HK-2 (cell line): Measurements from ENCODE around the gene IL1RAP.
"Not testable (repeated sequence)": the region's sequence is repeated elsewhere in the genome, so short reads cannot be mapped to it uniquely, and the experiment has no call there.

ENCODE experiments used
- DNase-seq: peaks from one replicate; pipeline ENCODE4 v3.0.0-alpha.2; 2018; ENCODE audit not compliant: unreplicated experiment

Gene IL1RAP

DNA sequence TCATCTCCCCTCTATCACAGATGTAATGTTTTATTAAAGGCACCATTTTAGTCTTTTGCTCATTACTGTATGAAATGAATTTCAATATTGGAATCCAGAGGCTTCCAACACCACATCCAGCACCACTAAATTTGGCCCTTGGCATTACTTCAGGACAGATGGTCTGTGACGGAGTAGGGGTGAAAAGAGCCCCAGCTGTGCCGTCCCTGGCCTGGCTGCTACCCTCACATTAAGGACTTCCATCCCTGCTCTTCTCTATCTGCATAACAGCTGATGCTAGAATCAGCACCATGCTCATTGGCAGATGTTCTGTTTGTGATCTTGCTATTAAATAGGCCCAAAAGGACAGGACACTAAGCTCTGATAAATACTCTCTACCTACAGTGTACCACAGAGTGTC, 152.9 kb downstream of the IL1RAP start:
- DNase-seq: no peak

DNA sequence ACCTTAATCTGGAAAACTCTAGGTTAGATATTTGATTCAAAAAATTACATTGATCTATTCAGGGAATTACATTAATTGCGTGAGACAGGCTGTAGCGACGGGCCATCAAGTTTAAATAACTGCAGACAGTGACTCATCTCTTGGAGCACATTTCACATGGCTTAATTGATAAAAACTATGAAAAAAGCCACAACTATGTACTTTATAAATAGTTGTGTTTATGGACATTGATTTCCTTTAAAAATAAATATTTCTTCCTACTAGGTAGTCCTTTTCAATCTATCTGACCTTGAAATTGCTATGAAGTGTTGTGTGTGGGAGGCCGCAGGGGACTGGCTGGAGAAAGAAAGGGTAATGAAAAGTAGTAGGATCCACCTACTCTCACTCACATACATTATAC, 157.8 kb downstream of the IL1RAP start:
- no peak for DNase-seq

DNA sequence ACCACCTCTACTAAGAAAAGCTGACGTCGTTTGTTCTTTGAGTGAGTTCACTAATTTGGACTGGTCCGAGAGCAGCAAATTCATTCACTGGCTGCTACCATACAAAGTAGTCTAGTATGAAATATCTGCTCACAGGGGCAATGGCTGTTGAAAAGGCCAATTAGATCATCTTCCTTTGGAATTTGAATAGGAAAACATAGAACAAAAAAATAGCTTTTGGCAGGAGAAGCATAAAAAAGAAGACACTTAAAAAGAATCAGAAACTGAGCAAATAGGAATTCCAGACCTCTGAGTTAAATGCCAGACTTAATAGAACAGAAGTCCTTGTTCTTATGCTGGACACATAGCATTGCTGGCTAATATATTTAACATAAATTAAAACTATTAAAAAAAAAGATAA, 159.3 kb downstream of the IL1RAP start:
- no peak for DNase-seq

DNA sequence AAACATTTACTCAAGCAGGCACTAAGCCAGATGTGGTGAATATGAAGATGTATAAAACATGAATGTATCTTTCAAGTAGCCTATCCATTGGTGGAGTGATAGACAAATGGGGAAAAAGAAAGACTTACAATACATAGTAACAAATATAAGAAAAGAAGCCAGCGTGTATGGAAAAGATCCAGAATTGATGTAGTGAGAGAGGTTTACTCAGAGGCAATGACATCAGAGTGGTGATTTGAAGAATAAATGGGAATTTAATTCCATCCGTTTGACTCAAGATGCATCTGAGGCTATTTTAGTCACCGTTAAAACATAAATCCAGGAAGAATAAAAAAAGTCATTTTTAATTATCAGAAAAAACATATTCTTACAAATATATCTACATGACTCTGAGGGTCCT, 162.6 kb downstream of the IL1RAP start:
- DNase-seq: no peak

DNA sequence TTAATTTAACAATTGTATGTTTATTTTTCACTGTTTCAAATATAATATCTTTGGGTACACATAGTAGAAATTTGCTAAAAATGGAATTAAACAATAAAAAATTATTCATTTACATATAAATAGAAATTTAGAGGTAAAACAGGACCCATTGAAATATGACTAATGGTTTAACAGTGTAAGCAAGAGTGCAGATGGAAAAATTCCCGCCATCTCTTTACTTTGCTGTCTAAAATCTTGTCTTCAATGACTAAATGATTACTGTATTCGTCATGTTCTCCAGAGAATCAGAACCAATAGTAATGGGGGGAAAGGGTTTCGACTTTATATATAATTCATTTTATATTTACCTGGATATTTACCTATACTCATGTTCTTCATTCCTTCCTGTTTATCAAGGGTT, 163.1 kb downstream of the IL1RAP start:
- DNase-seq: no peak

DNA sequence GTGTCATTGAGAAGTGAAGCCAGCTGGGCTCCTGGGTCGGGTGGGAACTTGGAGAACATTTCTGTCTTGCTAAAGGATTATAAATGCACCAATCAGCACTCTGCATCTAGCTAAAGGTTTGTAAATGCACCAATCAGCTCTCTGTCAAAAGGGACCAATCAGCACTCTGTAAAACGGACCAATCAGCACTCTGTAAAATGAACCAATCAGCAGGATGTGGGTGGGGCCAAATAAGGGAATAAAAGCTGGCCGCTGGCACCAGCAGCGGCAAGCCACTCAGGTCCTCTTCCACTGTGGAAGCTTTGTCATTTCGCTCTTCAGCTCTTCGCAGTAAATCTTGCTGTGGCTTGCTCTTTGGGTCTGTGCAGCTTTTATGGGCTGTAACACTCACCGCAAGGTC, 164.0 kb downstream of the IL1RAP start:
- DNase-seq: not testable (repeated sequence)

DNA sequence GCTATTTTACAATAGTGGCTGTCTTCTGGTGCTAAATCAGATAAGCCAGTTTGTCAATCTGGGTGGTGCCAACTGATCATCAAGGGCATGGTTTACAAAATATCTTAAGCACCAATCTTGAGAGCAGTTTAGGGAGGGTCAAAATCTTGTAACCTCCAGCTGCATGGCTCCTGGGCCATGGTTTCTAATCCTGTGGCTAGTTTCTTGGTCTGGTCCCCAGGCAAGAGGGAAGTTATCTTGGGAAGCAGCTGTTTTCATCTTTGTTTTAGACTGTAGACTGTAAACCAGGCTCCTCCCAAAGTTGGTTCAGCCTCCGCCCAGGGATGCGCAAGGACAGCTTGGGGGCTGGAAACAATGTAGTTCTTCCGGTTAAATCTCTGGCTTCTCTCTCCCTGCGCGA, 166.8 kb downstream of the IL1RAP start:
- no peak for DNase-seq

DNA sequence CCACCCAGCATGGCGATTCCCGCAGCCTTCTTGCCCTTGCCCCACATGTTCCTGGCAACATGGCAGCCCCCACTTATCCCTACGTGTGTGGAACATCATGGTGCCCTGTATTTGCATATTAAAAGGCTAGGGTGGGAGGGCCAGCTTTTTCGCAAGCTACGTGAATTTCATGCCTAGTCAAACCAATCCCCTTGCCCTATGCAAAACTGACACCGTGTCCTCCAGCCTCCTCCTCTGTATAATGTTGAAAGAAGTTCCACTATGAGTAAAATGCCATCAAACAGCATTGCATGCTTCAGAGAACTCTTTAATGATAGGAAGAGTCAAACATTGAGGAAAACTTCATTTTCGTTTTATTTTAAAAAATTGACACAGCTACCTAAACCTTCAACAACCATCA, 170.9 kb downstream of the IL1RAP start:
- DNase-seq: no peak

DNA sequence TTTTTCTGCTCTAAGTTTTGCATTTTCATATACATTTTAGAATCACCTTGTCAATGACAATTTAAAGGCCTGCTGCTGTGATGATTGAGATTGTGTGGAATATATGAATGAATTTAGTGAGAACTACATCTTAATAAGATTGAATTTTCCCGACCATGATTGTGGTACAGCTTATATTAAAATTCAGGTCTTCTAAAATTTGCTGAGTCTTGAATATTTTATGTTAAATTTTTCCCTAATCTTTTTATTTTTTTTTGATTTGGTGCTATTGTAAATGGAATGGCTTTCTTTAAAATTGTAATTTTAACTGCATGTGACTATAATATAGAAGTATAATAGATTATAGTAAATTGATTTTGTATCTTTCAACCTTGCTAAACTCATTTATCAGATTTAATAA, 172.1 kb downstream of the IL1RAP start:
- DNase-seq: no peak

DNA sequence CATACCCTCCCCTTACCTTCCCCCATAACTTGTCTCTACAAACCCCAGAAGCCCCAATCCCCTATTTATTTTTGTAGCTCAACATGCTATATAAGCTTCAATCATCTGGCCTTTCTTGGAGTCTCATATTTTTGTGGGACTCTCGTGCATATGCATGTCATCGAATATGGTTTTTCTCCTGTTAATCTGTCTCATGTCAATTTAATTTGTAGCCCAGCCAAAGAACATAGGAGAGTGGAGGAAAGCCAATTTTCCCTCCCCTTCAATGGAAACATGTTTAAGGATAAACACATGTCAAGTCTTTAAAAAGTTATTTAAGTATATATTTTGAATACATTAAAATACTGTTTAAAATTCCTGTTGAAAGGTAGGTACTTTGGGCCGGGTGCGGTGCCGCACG, 176.4 kb downstream of the IL1RAP start:
- no peak for DNase-seq

DNA sequence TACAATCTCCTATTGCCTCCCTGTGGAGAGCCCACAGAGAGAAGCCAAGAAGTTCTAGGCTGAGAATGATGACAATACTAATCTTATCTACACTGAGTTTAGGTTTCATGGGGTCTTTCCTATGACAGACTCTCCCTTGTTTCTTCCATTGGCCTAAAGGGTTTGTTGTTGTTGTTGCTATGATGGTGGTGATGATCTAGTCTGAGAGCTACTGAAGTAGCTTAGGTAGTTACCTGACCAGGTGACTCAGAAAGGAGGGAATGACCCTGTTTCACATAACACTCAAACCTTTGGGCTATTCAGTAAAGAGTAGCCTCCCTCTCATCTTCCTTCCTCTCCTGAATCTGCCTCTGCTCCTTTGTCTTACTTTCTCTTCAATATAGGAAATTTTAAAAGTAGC, 178.4 kb downstream of the IL1RAP start:
- no peak for DNase-seq

DNA sequence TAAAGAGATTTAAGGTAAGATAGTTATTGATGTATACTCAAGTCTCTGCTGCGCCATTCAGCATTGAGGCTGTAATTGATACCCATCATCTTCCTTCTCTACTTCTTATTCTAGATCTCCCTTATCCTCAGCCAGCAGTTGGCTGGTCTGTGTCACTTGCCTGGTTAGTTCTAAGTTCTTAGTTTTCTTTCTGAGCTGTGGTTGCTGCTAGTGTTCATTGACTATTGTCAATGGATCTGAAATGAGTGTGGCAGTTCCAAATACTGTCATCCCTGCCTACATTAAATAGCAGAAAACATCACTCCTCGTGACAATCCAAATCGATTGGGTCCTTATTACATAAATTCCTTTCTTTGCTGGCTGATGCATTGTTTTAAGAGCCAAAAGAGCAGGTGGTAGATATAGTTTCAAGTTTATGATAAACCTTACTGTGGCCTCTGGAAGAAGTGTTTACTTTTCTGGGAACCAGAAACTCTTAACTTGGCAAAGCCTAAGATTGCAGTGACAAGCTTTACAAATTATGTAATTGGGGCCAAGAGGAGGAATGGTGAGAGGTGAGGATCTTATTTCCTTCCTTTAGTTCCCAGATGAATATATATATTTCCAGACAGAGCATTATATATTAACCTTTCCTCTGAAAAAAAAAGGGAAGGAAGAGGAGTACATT, 180.6 kb downstream of the IL1RAP start:
- DNase-seq: no peak

DNA sequence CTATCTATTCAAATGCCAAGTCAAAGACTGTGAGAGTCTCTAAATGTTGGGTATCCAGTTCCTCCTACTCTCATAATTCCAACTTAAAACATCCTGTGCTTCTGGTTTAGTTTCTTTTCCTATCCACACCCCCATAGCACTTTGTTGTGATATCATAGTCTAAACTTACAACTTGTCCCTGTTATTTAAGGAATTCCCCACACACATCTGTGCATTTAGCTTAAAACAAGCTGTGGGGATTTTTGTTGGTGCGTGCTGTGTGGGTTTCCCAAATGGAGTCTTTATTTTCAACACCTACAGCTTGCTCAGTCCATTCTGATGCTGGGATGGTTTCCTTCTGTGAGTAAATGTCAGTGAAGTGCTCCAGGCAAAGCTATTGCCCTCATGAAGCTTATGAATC, 181.3 kb downstream of the IL1RAP start:
- DNase-seq: no peak

DNA sequence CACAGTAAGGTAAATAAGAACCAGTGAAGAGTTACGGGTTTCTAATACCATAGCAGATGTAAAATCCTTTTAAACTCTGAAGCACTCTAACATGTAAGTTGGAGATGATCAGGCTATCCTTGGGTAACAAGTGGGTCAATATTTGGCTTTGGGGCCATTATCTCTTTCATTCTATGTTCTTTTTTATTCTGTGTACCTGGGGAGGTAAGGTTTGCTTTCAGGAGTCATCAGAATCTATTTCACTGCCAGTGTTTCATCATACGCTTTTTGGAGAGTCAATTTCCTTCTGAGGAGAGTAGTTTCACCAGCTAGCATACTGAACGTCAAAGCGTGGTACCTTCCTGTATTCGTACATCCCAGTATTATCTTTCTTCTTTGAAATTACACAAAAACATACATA, 182.1 kb downstream of the IL1RAP start:
- no peak for DNase-seq

DNA sequence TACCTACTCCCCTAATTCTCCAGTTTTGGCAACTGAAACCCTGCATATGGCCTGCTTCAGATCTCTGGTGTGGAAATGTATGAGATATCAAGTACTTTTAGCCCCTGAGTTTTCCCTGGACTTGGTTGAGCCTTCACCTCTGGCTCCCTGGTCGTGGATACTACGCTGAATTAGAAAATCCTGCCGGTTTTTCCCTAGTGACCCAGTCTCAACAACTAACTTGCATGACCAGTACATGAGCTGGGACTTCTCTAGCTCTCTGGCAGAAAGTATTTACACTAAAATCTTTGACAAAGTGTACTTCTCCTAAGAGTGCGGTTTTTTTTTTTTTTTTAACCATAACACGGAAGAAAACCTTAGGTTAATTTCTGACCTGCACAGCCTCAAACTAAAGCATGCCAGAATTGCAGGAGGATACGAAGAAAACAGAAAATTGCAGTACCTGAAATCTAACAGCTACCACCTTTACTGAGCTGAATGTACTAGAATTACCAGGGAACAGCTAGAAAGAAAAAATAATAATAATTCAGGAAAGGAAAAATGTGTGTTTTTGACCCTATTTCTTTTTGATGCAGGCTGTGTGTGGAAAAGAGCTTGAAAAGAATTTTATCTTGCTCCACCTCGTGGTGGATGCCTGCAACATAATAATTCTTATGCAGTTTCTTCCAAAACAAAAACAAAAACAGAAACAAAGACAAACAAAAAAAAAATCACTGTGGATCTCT, 183.1 kb downstream of the IL1RAP start:
- no peak for DNase-seq

DNA sequence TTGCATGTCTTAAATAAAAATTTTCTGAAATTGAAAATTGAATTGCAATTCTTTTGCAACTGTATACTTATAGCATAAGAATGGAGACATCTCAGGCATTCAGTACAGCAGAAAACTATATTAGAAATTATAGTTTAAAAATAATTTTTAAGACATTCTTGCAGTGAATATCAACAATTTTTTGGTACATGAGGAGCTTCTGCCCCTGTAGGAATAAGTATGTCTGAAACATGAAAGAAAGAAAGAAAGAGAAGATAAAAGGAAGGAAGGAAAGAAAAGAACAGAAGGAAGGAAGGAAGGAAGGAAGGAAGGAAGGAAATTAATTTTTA, 183.6 kb downstream of the IL1RAP start:
- DNase-seq: no peak

DNA sequence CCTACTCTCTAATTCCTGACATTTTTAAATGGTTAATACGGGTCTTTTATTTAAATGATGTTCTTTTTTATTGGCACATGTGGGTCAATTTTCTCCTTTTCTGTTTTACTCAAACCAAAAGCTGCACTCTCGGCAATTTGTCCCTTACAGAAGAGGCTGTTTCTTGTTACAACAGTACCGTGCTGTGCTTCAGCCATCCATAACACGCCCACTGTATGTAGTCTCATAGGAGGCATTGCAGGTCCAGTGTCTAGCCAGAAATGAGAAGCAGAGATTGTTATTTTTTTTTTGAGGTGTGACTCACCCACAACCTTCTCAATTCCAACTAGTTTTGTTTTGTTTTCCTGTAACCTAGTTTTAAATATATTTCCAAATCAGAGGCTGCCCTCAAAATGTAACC, 184.0 kb downstream of the IL1RAP start:
- no peak for DNase-seq

DNA sequence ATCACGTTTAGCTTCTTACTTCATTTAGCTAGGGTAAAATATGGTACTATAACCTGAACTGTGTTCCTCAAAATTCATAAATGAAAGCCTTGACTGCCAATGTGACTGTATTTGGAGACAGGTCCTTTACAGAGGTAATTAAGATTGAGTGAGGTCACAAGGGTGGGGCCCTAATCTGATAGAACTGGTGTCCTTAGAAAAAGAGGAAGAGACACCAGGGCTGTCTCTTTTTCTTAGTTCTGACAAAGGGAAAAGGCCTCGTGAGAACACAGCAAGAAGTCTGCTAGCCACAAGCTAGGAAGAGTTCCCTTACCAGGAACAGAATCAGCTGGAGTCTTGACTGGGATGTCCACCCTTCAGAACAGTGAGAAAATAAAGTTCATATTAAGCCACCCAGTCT, 185.9 kb downstream of the IL1RAP start:
- DNase-seq: no peak

DNA sequence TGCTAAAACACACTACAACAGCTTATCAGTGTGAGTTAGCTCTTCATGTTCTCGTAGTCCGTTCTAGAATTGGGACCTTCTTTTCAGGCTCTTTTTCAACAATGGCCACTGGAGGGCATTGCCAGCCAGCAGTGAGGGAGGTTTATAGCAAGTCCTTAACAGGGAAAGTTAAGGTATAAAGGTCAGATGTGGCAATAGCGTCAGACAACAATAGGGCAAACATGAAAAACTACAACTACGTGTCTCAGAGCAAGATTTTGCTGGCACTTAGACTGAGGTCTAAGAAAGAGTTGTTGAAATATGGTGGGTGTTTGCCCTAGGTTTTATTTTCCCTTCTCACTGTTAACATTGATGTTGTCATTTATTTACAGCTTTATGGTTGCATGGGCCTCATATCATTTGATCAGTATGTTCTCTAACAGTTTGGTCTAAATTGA, 187.2 kb downstream of the IL1RAP start:
- peak; percentile 39 for DNase-seq

DNA sequence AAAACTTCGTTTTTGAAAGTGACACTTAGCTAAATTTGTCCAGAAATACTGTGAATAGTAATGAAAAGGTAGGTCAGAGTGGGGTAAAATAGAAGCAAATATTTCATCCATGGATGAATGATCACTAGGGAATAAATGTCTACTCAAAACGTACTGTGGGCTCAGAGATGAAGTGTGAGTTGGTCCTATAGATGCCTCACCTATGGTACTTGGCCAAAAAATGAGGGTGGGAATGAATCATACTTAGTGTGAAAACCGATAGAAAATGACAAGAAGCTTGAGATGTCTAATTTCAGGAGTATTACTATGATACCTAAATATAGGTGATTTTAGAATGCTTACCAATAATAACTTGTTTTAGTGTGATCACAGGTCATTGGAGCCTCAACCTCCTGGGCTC, 192.7 kb downstream of the IL1RAP start:
- no peak for DNase-seq
